Left hindlimb (tissue), 1 donor: Measurements from ENCODE around the gene TAF13.
"Not testable (repeated sequence)": the region's sequence is repeated elsewhere in the genome, so short reads cannot be mapped to it uniquely, and the experiment has no call there.

Experiments used
- DNase-seq: peaks from one replicate; pipeline ENCODE4 v3.0.0-alpha.2; 2018

Gene TAF13

GRCh38 chr1:109045595-109045994 is 30.2 kb downstream of the TAF13 start:
- DNase-seq: no peak

GRCh38 chr1:109041621-109042468 is 34.0 kb downstream of the TAF13 start, which contains the start of gene WDR47:
Gene WDR47, minus strand, starts transcription at chr1:109042102. Its CDS starts 18,590 bp downstream, at chr1:109023512.
- peak; percentile 94 for DNase-seq

- DNase-seq: peak; percentile 47
These were observed 34.7 kb downstream of the TAF13 start for GRCh38 chr1:109040989-109041620.

DNA sequence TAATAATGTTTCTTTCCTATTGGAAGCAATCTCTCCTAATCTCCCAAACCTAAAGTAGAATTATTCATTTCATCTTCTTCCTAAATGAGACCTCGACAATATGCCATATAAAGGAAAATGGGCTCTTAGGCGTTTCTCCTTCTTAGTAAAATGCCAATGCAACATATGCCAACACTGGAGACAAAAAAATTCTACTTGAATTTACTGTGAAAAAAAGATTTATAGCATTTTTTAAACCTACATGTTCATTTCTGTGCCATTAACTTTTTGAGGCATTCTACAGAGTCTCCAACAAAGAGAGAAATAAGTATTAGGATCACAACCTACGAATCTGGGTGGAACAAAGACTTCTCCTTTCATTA is 35.2 kb downstream of the TAF13 start:
- no peak for DNase-seq

GRCh38 chr1:109034382-109034781 is 41.4 kb downstream of the TAF13 start:
- no peak for DNase-seq

DNA sequence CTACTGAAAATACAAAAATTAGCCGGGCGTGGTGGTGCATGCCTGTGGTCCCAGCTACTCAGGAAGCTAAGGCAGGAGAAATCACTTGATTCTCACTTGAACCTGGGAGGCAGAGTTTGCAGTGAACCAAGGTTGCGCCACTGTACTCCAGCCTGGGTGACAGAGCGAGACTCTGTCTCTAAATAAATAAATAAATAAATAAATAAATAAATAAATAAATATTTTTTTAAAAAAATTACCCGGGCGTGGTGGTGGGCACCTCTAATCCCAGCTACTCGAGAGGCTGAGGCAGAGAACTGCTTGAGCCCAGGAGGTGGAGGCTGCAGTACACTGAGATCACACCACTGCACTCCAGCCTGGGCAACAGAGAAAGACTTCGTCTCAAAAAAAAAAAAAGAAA is 46.3 kb downstream of the TAF13 start:
- not testable (repeated sequence) for DNase-seq

DNA sequence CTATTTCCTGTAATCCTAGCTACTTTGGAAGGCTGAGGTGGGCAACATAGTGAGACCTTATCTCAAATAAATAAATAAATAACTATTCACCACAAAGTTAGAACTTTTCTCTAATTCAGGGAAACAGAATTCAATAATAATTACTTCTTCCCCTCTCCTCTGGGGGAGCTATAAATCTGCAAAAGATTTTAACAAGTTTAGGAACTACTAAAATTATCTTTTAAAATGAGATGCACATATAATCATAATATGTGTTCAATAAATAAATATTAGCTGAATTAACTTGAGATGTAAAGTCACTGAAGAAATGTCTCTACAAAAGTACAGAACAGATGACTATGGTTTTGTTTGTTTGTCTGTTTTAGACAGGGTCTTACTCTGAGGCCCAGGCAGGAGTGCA is 48.0 kb downstream of the TAF13 start:
- no peak for DNase-seq

- no peak for DNase-seq
These were observed 50.1 kb downstream of the TAF13 start for GRCh38 chr1:109025694-109026093.

GRCh38 chr1:109024646-109025045 is 51.2 kb downstream of the TAF13 start:
- no peak for DNase-seq

DNA sequence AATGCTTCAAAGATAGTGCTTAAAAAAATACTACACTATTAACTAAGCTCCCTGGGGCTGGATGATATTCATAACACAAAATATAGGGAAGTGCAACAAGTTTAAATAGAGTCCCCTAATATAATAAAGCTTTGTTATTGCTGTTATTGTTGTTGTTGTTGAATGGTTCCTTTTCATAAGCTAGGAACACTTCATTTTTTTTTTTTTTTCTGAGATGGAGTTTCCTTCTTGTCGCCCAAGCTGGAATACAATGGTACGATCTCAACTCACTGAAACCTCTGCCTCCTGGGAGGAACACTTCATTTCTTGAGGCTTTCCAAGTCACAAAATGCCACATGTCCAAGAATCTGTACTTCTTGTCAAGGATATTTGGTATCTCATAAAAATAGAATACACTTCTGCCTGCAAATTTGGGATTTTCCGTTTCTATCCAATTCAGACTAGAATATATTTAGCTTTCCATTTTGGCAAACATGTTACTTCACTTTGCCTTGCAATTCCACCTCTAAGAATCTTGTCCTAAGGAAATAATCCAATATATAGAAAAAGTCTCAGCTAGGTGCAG is 55.0 kb downstream of the TAF13 start:
- DNase-seq: no peak

GRCh38 chr1:109017719-109018118 is 58.1 kb downstream of the TAF13 start:
- DNase-seq: not testable (repeated sequence)

GRCh38 chr1:109017134-109017533 is 58.7 kb downstream of the TAF13 start:
- DNase-seq: no peak
